ENCODE measurements around the gene DHCR7.
A peak's percentile ranks its signal among the peaks of the same experiment; 100 is the strongest.

The DHCR7 gene

GRCh38 chr11:71461696-71462095 lies 13.5 kb upstream of the DHCR7 start:
- DNase-seq (ENCODE audit: low spot score) (peak; percentile 30), ATAC-seq (ENCODE audit: low read depth) (no peak)
- Histone ChIP-seq H3K9me3 (ENCODE audit: severe bottlenecking) (no peaks in the 10 kb centered on the region), H3K36me3 (ENCODE audit: low read depth) (peaks cover 22% of the 10 kb centered on the region), H3K27me3 (ENCODE audit: insufficient read depth, poor library complexity, severe bottlenecking) (no peaks in the 10 kb centered on the region), H3K27ac (ENCODE audit: poor library complexity, severe bottlenecking) (no peak overlapping the region), H3K4me1 (ENCODE audit: insufficient read depth, poor library complexity, severe bottlenecking) (no peaks in the 10 kb centered on the region), H3K4me3 (ENCODE audit: severe bottlenecking) (no peak overlapping the region)
- no peak for TF ChIP-seq CTCF (IDR thresholded peaks at IDR 0.05; ENCODE audit: poor library complexity, severe bottlenecking)

GRCh38 chr11:71459767-71460320 lies 11.7 kb upstream of the DHCR7 start:
- no peaks in the 10 kb centered on the region for H3K27me3 ChIP-seq (ENCODE audit: insufficient read depth, poor library complexity, severe bottlenecking)
- TF ChIP-seq CTCF (IDR thresholded peaks at IDR 0.05; ENCODE audit: poor library complexity, severe bottlenecking), result no peak
- peak; percentile 24 for DNase-seq (ENCODE audit: low spot score)
- no peak overlapping the region for H3K27ac ChIP-seq (ENCODE audit: poor library complexity, severe bottlenecking)
- H3K9me3 ChIP-seq (ENCODE audit: severe bottlenecking), result no peaks in the 10 kb centered on the region
- no peak for ATAC-seq (ENCODE audit: low read depth)
- peaks cover 39% of the 10 kb centered on the region for H3K36me3 ChIP-seq (ENCODE audit: low read depth)
- H3K4me3 ChIP-seq (ENCODE audit: severe bottlenecking), result no peak overlapping the region
- no peaks in the 10 kb centered on the region for H3K4me1 ChIP-seq (ENCODE audit: insufficient read depth, poor library complexity, severe bottlenecking)

- ATAC-seq (ENCODE audit: low read depth) (no peak), DNase-seq (ENCODE audit: low spot score) (peak; percentile 35)
- Histone ChIP-seq H3K4me1 (ENCODE audit: insufficient read depth, poor library complexity, severe bottlenecking) (peaks cover 1% of the 10 kb centered on the region), H3K27ac (ENCODE audit: poor library complexity, severe bottlenecking) (no peak overlapping the region), H3K27me3 (ENCODE audit: insufficient read depth, poor library complexity, severe bottlenecking) (no peaks in the 10 kb centered on the region), H3K9me3 (ENCODE audit: severe bottlenecking) (no peaks in the 10 kb centered on the region), H3K36me3 (ENCODE audit: low read depth) (peaks cover 39% of the 10 kb centered on the region), H3K4me3 (ENCODE audit: severe bottlenecking) (no peak overlapping the region)
- TF ChIP-seq CTCF (IDR thresholded peaks at IDR 0.05; ENCODE audit: poor library complexity, severe bottlenecking), result no peak
Measured at GRCh38 chr11:71459076-71459766, 11.0 kb upstream of the DHCR7 start.

- H3K36me3 ChIP-seq (ENCODE audit: low read depth), result peaks cover 39% of the 10 kb centered on the region
- no peaks in the 10 kb centered on the region for H3K9me3 ChIP-seq (ENCODE audit: severe bottlenecking)
- no peak overlapping the region for H3K27ac ChIP-seq (ENCODE audit: poor library complexity, severe bottlenecking)
Measured at GRCh38 chr11:71458146-71459070, 10.2 kb upstream of the DHCR7 start.

More at GRCh38 chr11:71458146-71459070, 10.2 kb upstream of the DHCR7 start:
- TF ChIP-seq CTCF (IDR thresholded peaks at IDR 0.05; ENCODE audit: poor library complexity, severe bottlenecking), result no peak
- DNase-seq (ENCODE audit: low spot score) (peak; percentile 59), ATAC-seq (ENCODE audit: low read depth) (peak; percentile 53; the same call in 2 of the 3 replicates)
- H3K4me3 ChIP-seq (ENCODE audit: severe bottlenecking), result no peak overlapping the region
- peaks cover 4% of the 10 kb centered on the region for H3K4me1 ChIP-seq (ENCODE audit: insufficient read depth, poor library complexity, severe bottlenecking)
- H3K27me3 ChIP-seq (ENCODE audit: insufficient read depth, poor library complexity, severe bottlenecking), result no peaks in the 10 kb centered on the region
